ENCODE data around the gene FNDC3B. TPM values are rescaled to one million over a fixed set of nuclear protein-coding genes. Genes with fewer than 3 reads are reported as not detected.

Gene FNDC3B
- total and polyA plus RNA-seq, 10 donors: 3.1 to 149 (median 103) TPM

- intact Hi-C loops (cut with DNase I; ENCODE audit: low total_unique reads): no loop called here
- peak overlapping the region in 4 of 8 donors; percentile 14 to 34 (median 26) for H3K27ac ChIP-seq
- TF ChIP-seq CTCF (IDR thresholded peaks at IDR 0.05 in 8 of 11, conservative IDR thresholded peaks at IDR 0.05 in 3 of 11) (no peak), POLR2AphosphoS5 (IDR thresholded peaks at IDR 0.05) (no peak), POLR2A (IDR thresholded peaks at IDR 0.05) (no peak)
- DNase-seq: no peak
- H3K36me3 ChIP-seq: no peaks in the 10 kb centered on the region
- peaks cover 8 to 98% (median 65%) of the 10 kb centered on the region in 6 donors for H3K4me1 ChIP-seq
- WGBS, 5 donors: 15 to 42% (median 26%) methylated on average over 1 of the region's 1 CpG
- no peaks in the 10 kb centered on the region for H3K9me3 ChIP-seq
- no peak overlapping the region for H3K4me3 ChIP-seq
- peaks cover 0 to 4% (median 0%) of the 10 kb centered on the region in 7 donors for H3K27me3 ChIP-seq (replicated peaks in 1 of 7)
Measured at GRCh38 chr3:172065527-172065926, 26.1 kb downstream of the FNDC3B start.

GRCh38 chr3:172065967-172066762, 26.8 kb downstream of the FNDC3B start:
- Histone ChIP-seq H3K4me1 (peaks cover 8 to 98% (median 64%) of the 10 kb centered on the region in 6 donors), H3K9me3 (no peaks in the 10 kb centered on the region), H3K36me3 (no peaks in the 10 kb centered on the region), H3K4me3 (no peak overlapping the region), H3K27ac (peak overlapping the region in 5 of 8 donors; percentile 3 to 41 (median 26)), H3K27me3 (replicated peaks in 1 of 7) (peaks cover 0 to 4% (median 0%) of the 10 kb centered on the region in 7 donors)
- TF ChIP-seq CTCF (IDR thresholded peaks at IDR 0.05 in 8 of 11, conservative IDR thresholded peaks at IDR 0.05 in 3 of 11) (no peak), POLR2A (IDR thresholded peaks at IDR 0.05) (no peak), POLR2AphosphoS5 (IDR thresholded peaks at IDR 0.05) (no peak)
- intact Hi-C loops (cut with DNase I; ENCODE audit: low total_unique reads): no loop called here
- no peak for DNase-seq
- 54 to 72% (median 61%) methylated on average over 7 of the region's 7 CpGs for WGBS, 5 donors

- Histone ChIP-seq H3K27me3 (replicated peaks in 1 of 7) (peaks cover 0 to 4% (median 0%) of the 10 kb centered on the region in 7 donors), H3K4me3 (no peak overlapping the region), H3K9me3 (no peaks in the 10 kb centered on the region), H3K36me3 (no peaks in the 10 kb centered on the region), H3K4me1 (peaks cover 6 to 93% (median 57%) of the 10 kb centered on the region in 6 donors), H3K27ac (peak overlapping the region in 2 of 8 donors; percentile 14 to 34)
- no peak for TF ChIP-seq POLR2AphosphoS5 (IDR thresholded peaks at IDR 0.05)
- no peak for TF ChIP-seq POLR2A (IDR thresholded peaks at IDR 0.05)
- no peak for TF ChIP-seq CTCF (IDR thresholded peaks at IDR 0.05 in 8 of 11, conservative IDR thresholded peaks at IDR 0.05 in 3 of 11)
- WGBS, 5 donors: 82 to 89% (median 85%) methylated on average over 7 of the region's 7 CpGs
- intact Hi-C loops (cut with DNase I; ENCODE audit: low total_unique reads): no loop called here
- no peak for DNase-seq
Measured at GRCh38 chr3:172066880-172067796, 27.8 kb downstream of the FNDC3B start.
